Placental epithelial cell (primary cell): ENCODE data around the gene BICDL2. TPM values are rescaled to one million over a fixed set of nuclear protein-coding genes. Genes with fewer than 3 reads are reported as not detected.

Experiments
- small RNA-seq: library from RNA; depleted of rRNA; stranded (forward); fragments of <200 nt; gene quantifications from one replicate; pipeline ENCODE3, GENCODE V24; 2012
- total RNA-seq: library from RNA; depleted of rRNA; stranded (reverse); fragments of >200 nt; gene quantifications from 2 replicates; pipeline ENCODE4 v1.2.3, GENCODE V29; 2012

The BICDL2 gene, protein sequence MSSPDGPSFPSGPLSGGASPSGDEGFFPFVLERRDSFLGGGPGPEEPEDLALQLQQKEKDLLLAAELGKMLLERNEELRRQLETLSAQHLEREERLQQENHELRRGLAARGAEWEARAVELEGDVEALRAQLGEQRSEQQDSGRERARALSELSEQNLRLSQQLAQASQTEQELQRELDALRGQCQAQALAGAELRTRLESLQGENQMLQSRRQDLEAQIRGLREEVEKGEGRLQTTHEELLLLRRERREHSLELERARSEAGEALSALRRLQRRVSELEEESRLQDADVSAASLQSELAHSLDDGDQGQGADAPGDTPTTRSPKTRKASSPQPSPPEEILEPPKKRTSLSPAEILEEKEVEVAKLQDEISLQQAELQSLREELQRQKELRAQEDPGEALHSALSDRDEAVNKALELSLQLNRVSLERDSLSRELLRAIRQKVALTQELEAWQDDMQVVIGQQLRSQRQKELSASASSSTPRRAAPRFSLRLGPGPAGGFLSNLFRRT
- not detected in 2 replicates for total RNA-seq

DNA sequence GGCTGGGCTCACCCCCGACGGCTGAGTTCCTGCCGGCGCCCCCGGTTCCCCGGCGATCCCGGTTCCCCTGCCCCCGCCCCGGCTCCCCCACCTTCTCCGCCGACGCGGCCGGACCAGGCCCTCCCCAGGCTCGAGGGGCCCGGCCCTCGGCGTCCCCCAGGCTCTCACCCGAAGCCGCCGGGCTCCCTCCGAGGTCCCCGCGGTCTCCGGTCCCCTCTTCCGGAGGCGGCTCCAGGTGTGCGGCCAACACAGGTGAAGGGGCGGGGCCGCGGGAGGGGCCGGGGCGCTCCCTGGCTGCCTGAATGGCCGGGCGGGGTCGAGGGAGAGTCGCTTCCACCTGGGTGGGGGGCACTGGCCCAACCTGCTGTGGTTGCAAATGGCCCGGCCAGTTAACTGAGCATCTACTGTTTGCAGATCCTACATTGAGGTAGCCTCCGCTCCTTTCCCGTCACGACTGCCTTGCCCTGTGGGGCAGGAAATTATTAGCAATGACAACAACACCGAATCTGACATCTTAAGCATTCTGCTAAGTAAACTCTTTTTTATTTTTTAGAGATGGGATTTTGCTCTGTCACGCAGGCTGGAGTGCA lies at the start of gene BICDL2:
BICDL2 (minus strand) TSS at position 219 of the 590 bp plus-strand sequence. CDS start 1,448 bp downstream, outside the sequence.

DNA sequence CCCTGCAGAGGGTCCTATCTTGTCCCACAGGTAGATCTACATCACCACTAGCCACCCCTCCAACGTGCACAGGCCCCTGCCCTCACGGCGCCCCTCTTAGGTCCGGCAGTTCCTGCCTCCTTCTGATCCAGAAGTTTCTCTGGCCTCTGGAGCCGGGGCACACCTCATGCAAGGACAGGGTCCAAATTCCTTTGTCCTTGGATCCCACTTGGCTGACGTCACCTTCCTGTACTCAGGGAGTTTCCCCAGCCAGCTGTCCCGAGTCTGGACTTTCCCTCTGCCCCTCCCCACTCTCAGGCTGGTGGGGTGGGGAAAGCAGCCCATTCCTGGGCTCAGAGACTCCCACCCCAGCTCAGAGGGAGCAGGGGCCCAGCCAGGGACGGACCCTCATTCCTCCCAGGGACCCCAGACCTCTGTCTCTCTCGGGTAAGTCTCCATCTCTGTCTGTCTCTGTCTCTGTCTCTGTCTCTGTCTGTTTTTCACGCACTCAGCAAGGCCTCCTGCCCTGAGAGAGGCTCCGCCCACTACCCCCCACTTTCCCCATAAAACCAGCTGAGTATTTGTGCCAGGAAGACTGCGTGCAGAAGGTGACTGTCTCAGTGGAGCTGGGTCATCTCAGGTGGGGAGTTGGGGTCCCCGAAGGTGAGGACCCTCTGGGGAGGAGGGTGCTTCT lies 28.5 kb upstream of the BICDL2 start, which contains the start of gene IL32:
IL32 (plus strand) TSS at position 572 of the 673 bp plus-strand sequence. CDS start 172 bp downstream, outside the sequence.

DNA sequence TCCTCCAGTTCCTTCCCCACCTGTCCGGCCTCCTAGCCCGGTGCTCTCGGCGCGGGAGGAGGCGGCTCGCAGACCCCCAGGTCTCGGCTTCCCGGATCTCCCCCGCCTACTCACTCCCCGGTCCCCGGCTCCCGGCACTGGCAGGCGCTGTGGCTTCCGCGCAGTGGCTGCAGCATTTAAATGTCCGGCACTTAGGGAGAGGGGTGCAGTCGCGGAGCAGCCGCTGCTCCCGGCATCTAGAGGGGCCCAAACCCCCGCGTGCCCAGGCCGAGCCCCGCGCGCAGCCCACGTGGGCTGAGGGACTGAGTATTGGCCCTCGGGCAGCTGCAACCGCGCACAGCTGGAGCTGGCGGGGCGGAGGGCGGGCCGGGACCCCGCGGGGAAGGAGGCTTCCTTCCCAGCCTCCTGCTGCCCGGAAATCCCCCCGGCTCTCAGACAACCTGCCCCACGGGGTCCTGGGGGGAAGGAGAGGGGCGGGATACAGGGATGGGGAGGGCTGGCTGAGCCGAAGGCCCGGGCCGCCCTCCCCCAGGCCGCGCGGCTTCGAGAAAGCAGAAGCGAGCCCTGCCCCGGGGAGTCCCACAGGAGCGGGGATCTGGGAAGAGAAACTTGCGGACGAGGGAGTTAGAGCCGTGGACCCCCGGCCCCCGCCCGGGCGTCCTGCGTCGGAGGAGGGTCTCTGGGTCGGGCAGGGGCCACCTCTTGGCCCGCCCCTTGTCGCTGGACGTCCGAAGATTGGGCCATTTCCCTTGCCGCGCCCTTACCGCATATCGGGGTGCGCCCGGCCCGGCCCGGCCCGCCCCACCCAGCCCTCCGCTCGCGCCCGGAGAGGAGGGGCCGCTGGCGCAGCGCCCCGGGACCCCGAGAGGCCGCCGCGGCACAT lies 9.3 kb upstream of the BICDL2 start, which contains the start of gene MMP25:
MMP25 (plus strand) TSS at position 804 of the 883 bp plus-strand sequence. CDS start 357 bp downstream, outside the sequence.

DNA sequence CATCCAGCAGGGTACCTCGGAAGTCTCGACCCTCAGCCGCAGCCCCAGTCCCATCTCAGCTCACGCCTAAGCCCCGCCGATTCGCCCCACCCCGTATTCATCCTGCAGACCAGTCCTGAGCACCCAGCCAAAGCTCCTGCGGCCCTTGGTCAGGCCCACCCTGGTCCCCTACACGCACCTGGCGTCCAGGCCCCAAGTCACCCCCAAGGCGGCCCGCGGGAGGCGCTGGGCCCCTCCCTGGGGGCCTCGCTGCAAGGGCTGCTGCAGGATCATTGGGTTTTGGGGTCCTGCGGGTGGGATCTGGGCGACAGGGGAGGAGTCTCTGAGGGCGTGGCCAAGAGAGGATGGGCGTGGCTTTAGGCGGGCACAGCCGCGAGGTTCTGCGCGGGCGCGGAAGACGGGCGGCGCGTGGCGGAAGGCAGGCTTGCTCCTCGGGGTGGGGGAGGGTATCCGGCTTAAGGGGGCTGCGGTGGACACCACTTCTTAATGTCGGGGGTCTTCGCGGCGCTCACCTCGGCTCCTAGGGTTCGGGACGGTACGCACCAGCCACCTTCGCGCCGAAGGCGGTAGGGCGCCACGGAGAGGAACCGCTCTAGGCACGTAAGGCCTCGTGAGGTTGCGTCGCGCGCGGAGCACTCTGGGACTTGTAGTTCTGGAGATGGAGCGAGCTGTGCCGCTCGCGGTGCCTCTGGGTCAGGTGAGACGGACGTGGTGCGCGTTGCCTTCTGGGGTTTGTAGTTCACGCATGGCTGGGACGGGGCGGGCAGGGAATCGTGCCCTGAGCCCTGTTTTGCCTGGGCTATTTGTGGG lies 12.9 kb downstream of the BICDL2 start, which contains the start of the genes HCFC1R1 and THOC6:
HCFC1R1 (minus strand) TSS at position 274 of the 810 bp plus-strand sequence; CDS start at position 273, 1 bp downstream.
THOC6 (plus strand) TSS at position 367 of the 810 bp plus-strand sequence; CDS start at position 659, 292 bp downstream.

DNA sequence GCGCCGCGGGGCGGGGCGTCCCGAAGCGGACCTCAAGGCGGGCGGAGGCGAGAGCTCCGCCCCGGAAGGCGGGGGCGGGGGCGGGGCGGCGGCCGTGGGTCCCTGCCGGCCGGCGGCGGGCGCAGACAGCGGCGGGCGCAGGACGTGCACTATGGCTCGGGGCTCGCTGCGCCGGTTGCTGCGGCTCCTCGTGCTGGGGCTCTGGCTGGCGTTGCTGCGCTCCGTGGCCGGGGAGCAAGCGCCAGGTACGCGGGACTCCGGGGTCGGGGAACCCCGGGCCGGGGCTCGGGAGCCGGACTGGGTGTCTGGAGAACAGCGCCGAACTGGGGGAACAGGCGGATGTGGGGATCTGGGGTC lies 16.5 kb downstream of the BICDL2 start, which contains the start of gene TNFRSF12A:
TNFRSF12A (plus strand) TSS at position 122 of the 357 bp plus-strand sequence; CDS start at position 152, 30 bp downstream.

DNA sequence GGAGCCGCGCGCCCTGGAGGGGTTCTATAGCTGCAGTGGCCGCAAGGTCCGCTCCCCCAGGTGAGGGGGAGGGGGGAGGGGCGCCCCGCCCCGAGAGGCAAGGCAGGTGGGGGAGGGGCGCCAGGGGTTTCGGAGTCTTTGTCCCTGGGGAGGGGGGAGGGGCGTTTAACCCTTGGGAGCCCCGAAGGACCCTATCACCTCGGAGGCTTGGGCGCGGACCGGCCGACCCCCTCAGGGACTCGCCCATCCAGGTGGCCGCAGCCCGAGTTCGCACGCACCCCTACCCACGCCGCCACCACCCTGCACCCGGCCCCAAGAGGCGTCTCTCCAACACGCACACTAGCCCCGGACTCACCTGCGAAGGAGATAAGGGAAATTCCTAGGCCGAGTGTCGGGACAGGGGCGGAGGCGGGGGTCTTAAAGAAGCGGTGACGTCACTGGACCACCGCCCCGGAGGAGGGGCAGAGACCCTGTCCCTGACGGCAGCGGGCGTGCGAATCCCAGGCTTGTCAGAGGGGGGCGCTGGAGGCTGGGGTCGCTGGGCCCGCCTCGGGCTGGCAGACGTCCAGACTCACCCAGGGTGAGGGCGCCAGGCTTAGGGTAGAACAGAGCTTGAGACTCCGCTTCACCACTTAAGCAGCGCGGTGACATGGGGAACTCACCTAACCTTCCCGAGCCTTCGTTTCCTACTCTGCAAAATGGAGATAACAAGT lies 18.8 kb downstream of the BICDL2 start, which contains the start of gene CLDN6:
CLDN6 (minus strand) TSS at position 390 of the 713 bp plus-strand sequence. CDS start 2,162 bp downstream, outside the sequence.

DNA sequence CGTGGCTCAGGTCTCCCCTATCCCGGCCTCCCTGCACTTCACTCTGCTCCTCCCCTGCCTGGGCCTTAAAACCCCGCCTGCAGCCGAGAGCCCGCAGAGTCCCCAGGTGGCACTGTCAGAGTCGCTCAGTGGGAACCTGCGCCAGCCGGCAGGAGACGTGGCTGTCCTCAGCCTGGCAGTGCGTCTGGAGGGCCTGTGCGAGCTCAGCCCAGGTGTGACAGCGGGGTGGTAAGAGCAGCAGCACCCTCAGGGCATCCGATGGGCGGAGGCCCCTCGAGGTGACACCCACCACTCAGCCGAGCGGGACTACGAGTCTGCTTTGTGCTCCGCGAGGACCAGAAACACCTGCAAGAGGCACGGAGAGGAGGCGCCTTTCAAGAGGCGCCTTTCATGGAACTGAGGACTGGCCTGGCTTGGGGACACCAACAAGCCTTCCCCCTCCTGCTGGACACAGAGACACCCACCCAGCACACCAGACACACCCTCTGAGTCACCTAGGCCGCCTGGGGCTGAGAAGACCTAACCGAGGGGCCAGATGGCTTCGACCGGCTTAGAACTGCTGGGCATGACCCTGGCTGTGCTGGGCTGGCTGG lies 23.8 kb downstream of the BICDL2 start, which contains the start of gene CLDN9:
CLDN9 (plus strand) TSS at position 96 of the 593 bp plus-strand sequence; CDS start at position 536, 440 bp downstream.

DNA sequence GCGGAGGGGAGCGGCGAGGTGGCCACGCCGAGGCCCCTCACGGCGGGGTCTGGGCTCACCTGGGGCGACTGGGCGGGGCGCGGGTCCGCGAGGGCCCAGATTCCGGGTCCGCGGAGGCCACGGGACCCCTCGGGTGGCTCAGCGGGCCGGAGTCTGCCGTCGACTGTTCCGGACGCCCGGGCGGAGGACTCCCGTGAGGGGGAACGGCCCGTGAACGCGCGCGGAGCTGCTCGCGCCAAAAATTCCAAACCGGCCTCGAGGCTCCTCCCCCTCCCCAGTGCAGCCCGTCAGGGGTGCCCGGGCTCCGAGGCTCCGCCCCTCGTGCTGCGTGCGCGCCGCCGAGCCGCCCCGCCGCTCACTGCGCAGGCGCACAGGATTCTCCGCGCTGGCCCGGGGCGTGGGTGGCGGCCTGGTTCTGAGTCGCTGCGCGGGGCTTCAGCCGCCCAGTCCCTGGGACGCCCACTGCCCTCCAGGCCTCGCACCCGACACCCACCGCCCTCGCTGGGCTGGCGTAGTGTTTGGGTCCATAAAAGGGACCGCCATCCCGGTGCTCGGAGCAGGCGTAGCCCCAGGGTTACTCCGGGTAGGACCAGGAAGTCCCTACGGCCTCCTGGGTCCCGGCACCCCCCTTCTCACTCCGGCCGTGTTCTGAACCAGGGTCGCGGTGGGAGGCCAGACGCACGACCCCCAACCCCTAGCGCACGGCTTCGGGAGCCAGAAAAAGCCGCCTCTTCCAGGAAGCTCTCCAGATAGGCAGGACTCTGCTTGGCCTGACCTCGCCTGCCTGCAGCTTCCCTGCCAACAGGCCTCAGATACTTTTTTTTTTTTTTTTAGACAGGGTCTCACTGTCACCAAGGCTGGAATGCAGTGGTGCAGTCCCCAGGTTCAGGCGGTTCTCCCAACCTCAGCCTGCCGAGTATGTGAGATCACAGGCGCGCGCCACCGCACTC lies 56.2 kb downstream of the BICDL2 start, which contains the start of gene PKMYT1:
PKMYT1 (minus strand) TSS at position 220 of the 950 bp plus-strand sequence. CDS start 789 bp downstream, outside the sequence.

Small RNA genes within 50 kb of the gene (small RNA-seq; reads per million reads assigned to genes)
- gene LINC00514, result not detected
- gene RNU1-22P, result 0.14 reads per million

Other genes starting within 250 kb of the BICDL2 start
- not detected in 2 replicates for gene PRSS33, start 249.4 kb downstream of the BICDL2 start, total RNA-seq
- not detected in 2 replicates for gene PRSS41, start 238.5 kb downstream of the BICDL2 start, total RNA-seq
- gene PRSS21, start 219.7 kb downstream of the BICDL2 start, total RNA-seq, result not detected in 2 replicates
- not detected in 2 replicates for gene ZG16B, start 206.6 kb downstream of the BICDL2 start, total RNA-seq
- gene PRSS22, start 178.8 kb downstream of the BICDL2 start, total RNA-seq, result 3.9 and 4.7 TPM in 2 replicates
- 42.8 and 48.8 TPM in 2 replicates for gene FLYWCH2, start 153.7 kb downstream of the BICDL2 start, total RNA-seq
- 18.1 and 19.8 TPM in 2 replicates for gene FLYWCH1, start 125.0 kb downstream of the BICDL2 start, total RNA-seq
- gene KREMEN2, start 72.7 kb downstream of the BICDL2 start, total RNA-seq, result 0.43 and 1.2 TPM in 2 replicates
- gene PAQR4, start 67.6 kb downstream of the BICDL2 start, total RNA-seq, result 5.4 and 6.3 TPM in 2 replicates
- 6.2 and 10.2 TPM in 2 replicates for gene PKMYT1, start 56.5 kb downstream of the BICDL2 start, total RNA-seq
- 4.3 and 6.5 TPM in 2 replicates for gene CLDN9, start 24.0 kb downstream of the BICDL2 start, total RNA-seq
- 0.39 and 5.6 TPM in 2 replicates for gene CLDN6, start 18.8 kb downstream of the BICDL2 start, total RNA-seq
- gene TNFRSF12A, start 16.6 kb downstream of the BICDL2 start, total RNA-seq, result 146 and 484 TPM in 2 replicates
- 11.7 and 82.1 TPM in 2 replicates for gene HCFC1R1, start 13.0 kb downstream of the BICDL2 start, total RNA-seq
- 33.5 and 58.1 TPM in 2 replicates for gene THOC6, start 12.9 kb downstream of the BICDL2 start, total RNA-seq
- gene MMP25, start 9.6 kb upstream of the BICDL2 start, total RNA-seq, result under 0.01 and 0.11 TPM in 2 replicates
- 0.79 and 7.4 TPM in 2 replicates for gene IL32, start 28.7 kb upstream of the BICDL2 start, total RNA-seq
- gene ZSCAN10, start 62.4 kb upstream of the BICDL2 start, total RNA-seq, result not detected in 2 replicates
- gene ZNF205, start 75.6 kb upstream of the BICDL2 start, total RNA-seq, result 13.7 and 19.2 TPM in 2 replicates
- gene ZNF213, start 98.1 kb upstream of the BICDL2 start, total RNA-seq, result 11.4 and 13.2 TPM in 2 replicates
- gene OR1F1, start 151.3 kb upstream of the BICDL2 start, total RNA-seq, result not detected in 2 replicates
- 8.6 and 10.6 TPM in 2 replicates for gene ZNF200, start 198.2 kb upstream of the BICDL2 start, total RNA-seq
- 0.22 TPM in 1 of 2 replicates, not detected in the other for gene MEFV, start 219.7 kb upstream of the BICDL2 start, total RNA-seq
- 47.8 and 63.6 TPM in 2 replicates for gene ZNF263, start 246.5 kb upstream of the BICDL2 start, total RNA-seq